ENCODE data around the gene SCGB1C1. TPM values are rescaled to one million over a fixed set of nuclear protein-coding genes. Genes with fewer than 3 reads are reported as not detected.
"Not testable (repeated sequence)": the region's sequence is repeated elsewhere in the genome, so short reads cannot be mapped to it uniquely, and the experiment has no call there.

Gene SCGB1C1
- 1 to 10 TPM in 1 of 3 donors, under 1 TPM in 1, not detected in 1; 0.48 to 1.9 TPM for polyA plus RNA-seq (ENCODE audit: insufficient read length in 3 of 3)
- long read RNA-seq, donor 1 = 0 reads
- long read RNA-seq, donor 2, partial matches to known transcripts = 0 of 1 reads
- long read RNA-seq, donor 2, other reads (novel, unspliced or antisense) = 0 of 1 reads
- long read RNA-seq, donor 3 = 0 reads
- long read RNA-seq, donor 4 = 0 reads
- long read RNA-seq, donor 5 = 0 reads
- long read RNA-seq, donor 6 = 0 reads
- long read RNA-seq, donor 7, partial matches to known transcripts = 0 of 1 reads
- long read RNA-seq, donor 7, other reads (novel, unspliced or antisense) = 0 of 1 reads
- long read RNA-seq, donor 8 = 0 reads
- long read RNA-seq, donor 9 = 0 reads
- long read RNA-seq, donor 10 = 0 reads
- long read RNA-seq, donor 11 = 0 reads
- long read RNA-seq, donor 12 = 0 reads
- long read RNA-seq, donor 13 = 0 reads
- long read RNA-seq, donor 14 = 0 reads
- long read RNA-seq, donor 15 = 0 reads
- long read RNA-seq, donor 16 = 0 reads

- not testable (repeated sequence) for DNase-seq (ENCODE audit: extremely low read depth in 1 of 11, low read depth in 9 of 11, low spot score in 4 of 11)
These were observed at the start of gene SCGB1C1 for GRCh38 chr11:192674-193128. Gene SCGB1C1 (plus strand): TSS chr11:193078. CDS start chr11:193100, 22 bp downstream.

GRCh38 chr11:180242-180641 is 12.6 kb upstream of the SCGB1C1 start:
- not testable (repeated sequence) for DNase-seq (ENCODE audit: extremely low read depth in 1 of 11, low read depth in 9 of 11, low spot score in 4 of 11)

GRCh38 chr11:189200-189783 is 3.6 kb upstream of the SCGB1C1 start:
- not testable (repeated sequence) for DNase-seq (ENCODE audit: extremely low read depth in 1 of 11, low read depth in 9 of 11, low spot score in 4 of 11)

GRCh38 chr11:189843-190311 is 3.0 kb upstream of the SCGB1C1 start:
- DNase-seq (ENCODE audit: extremely low read depth in 1 of 11, low read depth in 9 of 11, low spot score in 4 of 11) = not testable (repeated sequence)

- DNase-seq (ENCODE audit: extremely low read depth in 1 of 11, low read depth in 9 of 11, low spot score in 4 of 11) = not testable (repeated sequence)
These were observed 2.3 kb upstream of the SCGB1C1 start for GRCh38 chr11:190546-190945.

GRCh38 chr11:191490-192478 is 1.1 kb upstream of the SCGB1C1 start:
- not testable (repeated sequence) for DNase-seq (ENCODE audit: extremely low read depth in 1 of 11, low read depth in 9 of 11, low spot score in 4 of 11)

GRCh38 chr11:193481-193880 is 603 bp downstream of the SCGB1C1 start:
- DNase-seq (ENCODE audit: extremely low read depth in 1 of 11, low read depth in 9 of 11, low spot score in 4 of 11) = not testable (repeated sequence)

GRCh38 chr11:196786-197731 is 4.2 kb downstream of the SCGB1C1 start:
- DNase-seq (ENCODE audit: extremely low read depth in 1 of 11, low read depth in 9 of 11, low spot score in 4 of 11) = no peak

- DNase-seq (ENCODE audit: extremely low read depth in 1 of 11, low read depth in 9 of 11, low spot score in 4 of 11) = no peak
These were observed 4.9 kb downstream of the SCGB1C1 start for GRCh38 chr11:197741-198235.

- no peak for DNase-seq (ENCODE audit: extremely low read depth in 1 of 11, low read depth in 9 of 11, low spot score in 4 of 11)
These were observed 5.4 kb downstream of the SCGB1C1 start for GRCh38 chr11:198236-198806.

- no peak for DNase-seq (ENCODE audit: extremely low read depth in 1 of 11, low read depth in 9 of 11, low spot score in 4 of 11)
These were observed 6.2 kb downstream of the SCGB1C1 start for GRCh38 chr11:199004-199581.

- DNase-seq (ENCODE audit: extremely low read depth in 1 of 11, low read depth in 9 of 11, low spot score in 4 of 11) = no peak
These were observed 6.9 kb downstream of the SCGB1C1 start for GRCh38 chr11:199782-200181.

GRCh38 chr11:200224-201003 is 7.5 kb downstream of the SCGB1C1 start:
- DNase-seq (ENCODE audit: extremely low read depth in 1 of 11, low read depth in 9 of 11, low spot score in 4 of 11) = no peak

GRCh38 chr11:201966-202365 is 9.1 kb downstream of the SCGB1C1 start:
- no peak for DNase-seq (ENCODE audit: extremely low read depth in 1 of 11, low read depth in 9 of 11, low spot score in 4 of 11)

GRCh38 chr11:202490-202889 is 9.6 kb downstream of the SCGB1C1 start:
- no peak for DNase-seq (ENCODE audit: extremely low read depth in 1 of 11, low read depth in 9 of 11, low spot score in 4 of 11)
